ENCODE data around the gene KCNT2. TPM values are rescaled to one million over a fixed set of nuclear protein-coding genes. Genes with fewer than 3 reads are reported as not detected.

KCNT2 gene
- polyA plus RNA-seq, 2 of the 4 experiments (the other 2 are of a cell fraction), result 0.14 to 1.7 TPM

DNA sequence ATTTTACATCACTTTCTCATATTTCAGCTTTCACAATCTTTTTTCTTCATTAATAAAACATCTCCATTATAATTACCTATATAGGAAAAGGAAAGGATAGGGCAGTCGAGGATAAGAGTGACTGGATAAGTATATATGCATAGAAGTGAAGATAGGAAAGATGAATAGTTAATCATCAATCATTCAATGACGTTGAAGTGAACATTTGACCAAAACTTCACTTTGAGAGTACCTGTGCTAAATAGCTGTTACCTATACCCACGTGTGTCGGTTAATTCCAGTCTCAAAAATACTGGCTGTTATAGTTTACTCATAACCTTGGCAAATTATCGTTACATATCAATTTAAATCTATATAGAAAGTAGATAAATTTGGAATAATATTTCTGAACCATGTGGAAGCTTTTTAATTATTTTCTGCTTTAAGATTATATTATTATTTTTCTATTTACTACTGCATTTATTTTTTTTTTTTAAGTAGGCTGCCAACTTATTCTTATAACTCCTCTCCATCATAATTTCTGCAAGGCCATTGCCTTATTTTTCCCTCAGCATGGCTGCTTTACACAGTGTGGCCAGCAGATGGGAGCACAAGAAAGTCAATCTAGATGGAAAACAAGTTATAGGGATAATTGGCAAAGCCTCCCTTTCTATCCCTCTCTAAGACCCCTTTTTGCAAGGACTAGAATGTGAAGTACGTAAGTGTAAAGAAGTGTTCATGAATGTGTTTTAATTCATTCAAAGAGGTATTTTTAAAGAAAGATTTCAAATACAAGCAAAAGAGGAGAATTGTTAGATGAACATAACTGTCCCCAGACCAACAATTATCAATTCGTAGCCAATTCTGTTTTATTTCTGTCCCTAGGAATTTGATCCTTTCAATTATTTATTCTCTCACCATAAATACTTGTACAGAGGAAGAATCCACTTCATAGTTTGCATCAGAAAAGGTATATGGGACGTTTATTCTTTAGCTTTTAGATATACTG is 290.4 kb downstream of the KCNT2 start:
- FAIRE-seq, result no peak
- TF ChIP-seq CTCF (IDR thresholded peaks at IDR 0.05), result peak; percentile 71
- peak; percentile 68 to 80 for TF ChIP-seq RAD21 (conservative IDR thresholded peaks at IDR 0.05 in 1 of 2, IDR thresholded peaks at IDR 0.05 in 1 of 2)
- peak; percentile 81 for TF ChIP-seq SMC3 (IDR thresholded peaks at IDR 0.05)
- TF ChIP-seq FOSB (CRISPR knock-in tag; IDR thresholded peaks at IDR 0.05), result no peak
- peak in 1 of 2 experiments; percentile 78; a peak in 4 of 6 replicates for ATAC-seq
- H3K4me2 ChIP-seq, result no peak overlapping the region
- H3K27ac ChIP-seq, result no peak overlapping the region
- 35% methylated on average over 8 of the region's 8 CpGs for WGBS (ENCODE audit: missing lambda C conversion rate)
- H3K4me3 ChIP-seq, result no peak overlapping the region
- ChIA-PET CTCF (interaction anchor here (0.6 to 2.3 kb wide), 13 partner anchors 9 to 409 kb away, joined by 3 to 11 read pairs (median 3); no protein-coding TSS in a partner anchor), POLR2A (no interaction called here)
- H3K4me1 ChIP-seq, result no peaks in the 10 kb centered on the region
- peak; percentile 0 to 58 for DNase-seq (ENCODE audit: low read depth in 1 of 2, low spot score in 1 of 2)
- no peaks in the 10 kb centered on the region for H3K9me3 ChIP-seq

DNA sequence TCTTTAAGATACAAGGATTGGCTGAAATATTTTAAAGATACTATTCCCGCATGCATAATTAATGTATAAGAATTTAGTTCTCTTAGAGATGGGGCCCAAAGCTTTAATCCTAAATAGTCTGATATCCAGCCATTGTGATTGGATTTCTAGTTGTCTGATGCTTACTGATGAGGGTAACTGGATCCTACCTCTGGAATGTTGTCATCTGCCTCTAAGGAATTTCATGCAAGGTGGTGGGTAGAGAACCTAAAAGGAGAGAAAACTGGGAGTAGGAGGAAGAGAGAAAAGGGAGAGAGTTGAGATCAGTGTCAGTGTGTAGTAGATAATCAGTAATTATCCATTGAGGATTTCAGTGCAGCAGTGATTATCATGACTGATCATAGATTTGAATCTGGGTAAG is 295.5 kb downstream of the KCNT2 start:
- ATAC-seq, result no peak

More for the DNA sequence above, 295.5 kb downstream of the KCNT2 start:
- TF ChIP-seq BCL3 (IDR thresholded peaks at IDR 0.05), result no peak
- TF ChIP-seq ZC3H11A (IDR thresholded peaks at IDR 0.05), result no peak
- TF ChIP-seq POLR2A (IDR thresholded peaks at IDR 0.05; ENCODE audit: low read length), result no peak
- TF ChIP-seq MAFK (IDR thresholded peaks at IDR 0.05; ENCODE audit: partially characterized antibody), result no peak
- no peak for TF ChIP-seq CTCF (IDR thresholded peaks at IDR 0.05)
- TF ChIP-seq RCOR1 (IDR thresholded peaks at IDR 0.05; ENCODE audit: low read depth, low read length), result no peak
- no peak for TF ChIP-seq ZFP36 (IDR thresholded peaks at IDR 0.05; ENCODE audit: borderline replicate concordance, partially characterized antibody)
- no peak for TF ChIP-seq PBX3 (IDR thresholded peaks at IDR 0.05)
- no peak for TF ChIP-seq NPAS2 (CRISPR knock-in tag; IDR thresholded peaks at IDR 0.05; ENCODE audit: borderline replicate concordance)
- no peak for TF ChIP-seq SMC3 (IDR thresholded peaks at IDR 0.05)
- TF ChIP-seq CBX8 (IDR thresholded peaks at IDR 0.05), result no peak
- TF ChIP-seq, protein P1, sequence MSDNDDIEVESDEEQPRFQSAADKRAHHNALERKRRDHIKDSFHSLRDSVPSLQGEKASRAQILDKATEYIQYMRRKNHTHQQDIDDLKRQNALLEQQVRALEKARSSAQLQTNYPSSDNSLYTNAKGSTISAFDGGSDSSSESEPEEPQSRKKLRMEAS (IDR thresholded peaks at IDR 0.05), result no peak
- no peak for TF ChIP-seq EHMT2 (IDR thresholded peaks at IDR 0.05; ENCODE audit: low read depth)
- TF ChIP-seq GATA3 (IDR thresholded peaks at IDR 0.05; ENCODE audit: borderline replicate concordance), result no peak
- TF ChIP-seq JUN (IDR thresholded peaks at IDR 0.05), result no peak
- no peak for TF ChIP-seq ZNF302 (CRISPR knock-in tag; IDR thresholded peaks at IDR 0.05)
- Histone ChIP-seq H3K27ac (no peak overlapping the region), H3K9me3 (no peaks in the 10 kb centered on the region), H3K4me1 (no peaks in the 10 kb centered on the region), H3K4me3 (no peak overlapping the region), H3K4me2 (no peak overlapping the region)
- no peak for DNase-seq (ENCODE audit: low read depth in 1 of 2, low spot score in 1 of 2)
- CTCF ChIA-PET, result interaction anchor here (1.4 to 6.1 kb wide), 3 partner anchors 8 to 349 kb away, joined by 3 to 56 read pairs (median 3); no protein-coding TSS in a partner anchor
- POLR2A ChIA-PET, result no interaction called here
- WGBS (ENCODE audit: missing lambda C conversion rate), result 90% methylated on average over 1 of the region's 1 CpG
- no peak for FAIRE-seq

Data from A549 (cell line).